Nephron progenitor cell (in vitro differentiated cells): Measurements from ENCODE around the gene HPCAL1.
"Not testable (repeated sequence)": the region's sequence is repeated elsewhere in the genome, so short reads cannot be mapped to it uniquely, and the experiment has no call there.

Experiments used
- DNase-seq: peaks from one replicate; pipeline ENCODE4 v3.0.0; 2021
- H3K27ac Mint-ChIP-seq: 2 replicates; pipeline ENCODE4 v1.8.0; 2021; ENCODE audit warnings: mild to moderate bottlenecking, moderate library complexity, mixed read lengths
- H3K27me3 Mint-ChIP-seq: 2 replicates; pipeline ENCODE4 v1.8.0; 2021; ENCODE audit warnings: mild to moderate bottlenecking, low read depth, mixed read lengths; ENCODE audit not compliant: poor library complexity
- H3K36me3 Mint-ChIP-seq: 2 replicates; pipeline ENCODE4 v1.8.0; 2021; ENCODE audit warnings: low read depth, mixed read lengths
- H3K4me1 Mint-ChIP-seq: 2 replicates; pipeline ENCODE4 v1.8.0; 2021; ENCODE audit warnings: mixed read lengths
- H3K4me3 Mint-ChIP-seq: 2 replicates; pipeline ENCODE4 v1.8.0; 2021; ENCODE audit warnings: mild to moderate bottlenecking, moderate library complexity, mixed read lengths
- H3K9me3 Mint-ChIP-seq: 2 replicates; pipeline ENCODE4 v1.8.0; 2021; ENCODE audit warnings: mild to moderate bottlenecking, moderate library complexity, mixed read lengths
- TF ChIP-seq, protein P1 (sequence below): fragments of 200-600 bp; sonication (generic); IDR thresholded peaks from 2 replicates; pipeline ENCODE4 v1.5.0; 2021; ENCODE audit warnings: antibody characterized with exemption

HPCAL1 gene

DNA sequence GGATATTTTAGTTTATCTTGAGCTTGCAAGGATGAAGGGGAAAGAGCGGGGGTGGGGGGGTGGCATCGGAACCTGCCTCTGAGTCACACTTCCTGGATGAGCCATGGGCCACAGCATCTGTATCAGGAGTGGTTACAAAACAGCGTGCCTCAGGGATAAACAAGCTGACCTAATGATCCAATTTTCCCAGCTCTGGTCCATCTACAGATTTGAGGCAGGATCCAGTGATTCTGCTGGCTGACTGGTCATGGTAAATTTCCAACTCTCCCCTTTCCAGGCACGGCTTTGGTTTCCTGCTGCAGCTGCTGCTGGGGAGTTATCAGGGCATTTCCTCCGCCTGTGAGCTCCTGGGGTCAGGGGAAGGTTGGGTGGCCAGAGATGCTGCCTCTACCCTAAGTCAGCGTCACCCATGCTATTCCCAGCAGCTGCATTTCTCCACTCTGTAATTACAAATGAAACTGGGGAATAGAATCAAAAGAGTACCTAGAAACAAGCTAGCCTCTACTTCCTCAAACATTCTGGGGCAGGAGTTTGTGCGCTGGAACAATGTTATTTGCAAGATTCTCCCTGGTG lies 4.7 kb upstream of the HPCAL1 start:
- Mint-ChIP-seq H3K36me3 (peaks cover 10% of the 10 kb centered on the region), H3K27ac (no peak overlapping the region)
- DNase-seq, result no peak

DNA sequence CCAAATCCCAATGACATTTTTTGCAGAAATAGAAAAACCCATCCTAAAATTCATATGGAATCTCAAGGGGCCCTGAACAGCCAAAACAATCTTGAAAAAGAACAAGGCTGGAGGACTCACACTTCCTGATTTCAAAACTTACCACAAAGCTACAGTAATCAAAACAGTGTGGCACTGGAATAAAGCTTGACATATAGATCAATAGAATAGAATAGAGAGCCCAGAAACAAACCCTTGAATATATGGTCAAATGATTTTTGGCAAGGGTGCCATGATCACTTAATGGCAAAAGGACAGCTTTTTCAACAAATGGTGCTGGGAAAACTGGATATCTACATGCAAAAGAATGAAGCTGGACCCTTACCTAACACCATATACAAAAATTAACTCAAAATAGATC lies 3.9 kb upstream of the HPCAL1 start:
- not testable (repeated sequence) for H3K27ac Mint-ChIP-seq, H3K36me3 Mint-ChIP-seq, DNase-seq, H3K4me3 Mint-ChIP-seq
- Mint-ChIP-seq H3K27me3 (peaks cover 11% of the 10 kb centered on the region), H3K9me3 (peaks cover 31% of the 10 kb centered on the region), H3K4me1 (peaks cover 28% of the 10 kb centered on the region)

More for the DNA sequence above, 4.7 kb upstream of the HPCAL1 start:
- peaks cover 23% of the 10 kb centered on the region for H3K4me1 Mint-ChIP-seq
- TF ChIP-seq, protein P1, sequence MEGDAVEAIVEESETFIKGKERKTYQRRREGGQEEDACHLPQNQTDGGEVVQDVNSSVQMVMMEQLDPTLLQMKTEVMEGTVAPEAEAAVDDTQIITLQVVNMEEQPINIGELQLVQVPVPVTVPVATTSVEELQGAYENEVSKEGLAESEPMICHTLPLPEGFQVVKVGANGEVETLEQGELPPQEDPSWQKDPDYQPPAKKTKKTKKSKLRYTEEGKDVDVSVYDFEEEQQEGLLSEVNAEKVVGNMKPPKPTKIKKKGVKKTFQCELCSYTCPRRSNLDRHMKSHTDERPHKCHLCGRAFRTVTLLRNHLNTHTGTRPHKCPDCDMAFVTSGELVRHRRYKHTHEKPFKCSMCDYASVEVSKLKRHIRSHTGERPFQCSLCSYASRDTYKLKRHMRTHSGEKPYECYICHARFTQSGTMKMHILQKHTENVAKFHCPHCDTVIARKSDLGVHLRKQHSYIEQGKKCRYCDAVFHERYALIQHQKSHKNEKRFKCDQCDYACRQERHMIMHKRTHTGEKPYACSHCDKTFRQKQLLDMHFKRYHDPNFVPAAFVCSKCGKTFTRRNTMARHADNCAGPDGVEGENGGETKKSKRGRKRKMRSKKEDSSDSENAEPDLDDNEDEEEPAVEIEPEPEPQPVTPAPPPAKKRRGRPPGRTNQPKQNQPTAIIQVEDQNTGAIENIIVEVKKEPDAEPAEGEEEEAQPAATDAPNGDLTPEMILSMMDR, result no peak
- peaks cover 8% of the 10 kb centered on the region for H3K27me3 Mint-ChIP-seq
- H3K4me3 Mint-ChIP-seq, result no peak overlapping the region
- peaks cover 38% of the 10 kb centered on the region for H3K9me3 Mint-ChIP-seq

DNA sequence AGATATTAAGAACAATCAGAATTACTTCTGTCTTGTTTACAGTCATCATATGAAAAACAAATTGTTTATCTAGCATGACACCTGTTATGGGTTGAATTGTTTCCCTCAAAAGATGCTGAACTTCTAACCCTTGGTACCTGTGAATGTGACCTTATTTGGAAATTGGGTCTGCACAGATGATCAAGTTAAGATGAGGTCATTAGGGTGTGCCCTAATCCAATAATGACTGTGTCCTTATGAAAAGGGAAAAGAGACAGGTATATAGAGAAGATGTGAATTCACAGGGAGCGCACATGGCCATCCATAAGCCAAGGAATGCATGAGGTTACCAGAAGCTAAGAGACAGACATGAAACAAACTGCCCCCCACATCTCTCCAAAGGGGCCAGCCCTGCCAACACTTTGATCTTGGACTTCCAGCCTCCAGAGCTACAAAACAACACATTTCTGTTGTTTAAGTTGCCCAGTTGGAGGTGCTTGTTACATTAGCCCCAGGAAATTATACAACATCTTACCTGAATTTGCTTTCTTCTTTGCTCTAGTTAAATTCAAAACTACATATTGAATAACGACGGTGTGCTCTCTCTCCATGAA lies 2.3 kb upstream of the HPCAL1 start:
- Mint-ChIP-seq H3K27ac (no peak overlapping the region), H3K9me3 (peaks cover 16% of the 10 kb centered on the region), H3K4me1 (peaks cover 39% of the 10 kb centered on the region), H3K36me3 (peaks cover 6% of the 10 kb centered on the region), H3K4me3 (peak overlapping the region; percentile 59), H3K27me3 (peaks cover 24% of the 10 kb centered on the region)
- TF ChIP-seq, protein P1, result no peak
- no peak for DNase-seq

DNA sequence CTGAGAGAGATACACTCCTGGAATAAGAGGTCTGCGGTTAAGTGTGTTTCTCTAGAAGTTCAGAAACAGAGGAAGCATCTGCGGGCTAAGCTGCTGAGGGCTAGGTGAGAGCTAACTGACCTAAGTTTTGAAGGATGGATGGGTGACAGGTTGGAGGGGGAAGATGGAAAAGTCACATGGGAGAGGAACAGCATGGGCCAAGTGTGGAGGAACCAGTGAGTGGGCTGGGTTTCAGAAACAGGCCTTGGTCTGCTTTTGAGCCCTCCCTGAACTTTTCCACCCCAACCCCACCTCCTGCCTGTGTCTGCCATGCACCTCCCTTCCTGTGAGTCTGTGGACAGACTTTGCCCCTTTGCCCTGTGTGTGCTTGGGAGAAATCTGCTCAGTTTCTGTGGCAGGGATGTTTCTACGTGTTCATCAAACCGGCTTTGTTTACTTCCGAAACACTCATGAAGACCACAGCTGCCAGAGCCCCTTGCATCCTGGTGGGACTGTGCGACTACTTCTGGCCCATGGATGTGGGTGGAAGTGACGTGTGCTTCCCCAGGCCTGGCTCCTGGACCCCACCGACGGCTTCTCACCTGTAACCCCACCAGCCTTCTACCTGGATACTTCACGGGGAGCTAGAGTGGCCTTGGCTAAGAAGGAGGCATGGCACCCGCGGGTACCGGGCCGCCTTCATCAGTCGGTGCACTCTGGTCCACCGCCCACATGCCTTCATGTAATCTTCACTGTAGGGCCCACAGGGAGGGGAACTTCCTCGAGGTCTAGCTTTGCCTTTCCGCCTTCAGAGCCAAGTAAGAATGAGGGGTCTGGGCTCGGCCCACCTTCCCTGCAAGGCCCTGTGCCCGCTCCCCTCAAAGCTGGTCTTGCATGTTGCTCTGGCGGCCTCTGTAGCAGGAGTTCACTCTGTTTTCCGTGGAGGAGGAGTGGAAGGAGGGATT lies 1.4 kb upstream of the HPCAL1 start:
- Mint-ChIP-seq H3K4me1 (peaks cover 47% of the 10 kb centered on the region), H3K36me3 (peaks cover 6% of the 10 kb centered on the region), H3K9me3 (peaks cover 16% of the 10 kb centered on the region), H3K4me3 (peak overlapping the region; percentile 59), H3K27ac (no peak overlapping the region), H3K27me3 (peaks cover 32% of the 10 kb centered on the region)
- no peak for DNase-seq
- TF ChIP-seq, protein P1, result no peak

DNA sequence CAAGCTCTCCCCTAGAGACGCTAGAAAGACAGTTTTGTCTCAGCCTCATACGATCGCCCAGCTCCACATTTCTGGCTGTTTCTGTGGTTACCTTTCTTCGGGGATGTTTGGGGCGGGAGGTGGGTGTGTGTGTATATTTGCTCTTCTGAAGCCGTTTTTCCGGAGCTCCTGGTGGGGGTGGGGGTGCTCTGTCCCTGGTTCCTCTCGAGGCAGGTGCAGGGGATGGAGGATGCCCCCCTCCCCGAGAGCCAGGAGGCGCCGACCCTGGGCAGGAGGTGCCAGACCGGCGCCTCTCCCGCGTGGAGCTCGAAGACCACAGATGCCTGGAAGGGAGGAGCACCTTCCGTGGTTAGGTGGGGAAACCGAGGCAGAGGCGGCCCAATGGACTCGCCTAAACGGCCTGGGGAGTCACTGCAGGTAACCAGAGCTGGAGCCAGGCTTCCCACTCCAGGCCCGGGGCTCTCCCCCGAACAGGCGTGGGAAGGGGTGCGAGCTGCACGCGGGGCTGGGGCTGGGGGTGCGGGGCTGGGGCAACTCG lies 694 bp upstream of the HPCAL1 start:
- TF ChIP-seq, protein P1, result no peak
- peaks cover 16% of the 10 kb centered on the region for H3K9me3 Mint-ChIP-seq
- no peak for DNase-seq
- H3K27me3 Mint-ChIP-seq, result peaks cover 40% of the 10 kb centered on the region
- no peak overlapping the region for H3K27ac Mint-ChIP-seq
- H3K4me3 Mint-ChIP-seq, result peak overlapping the region; percentile 58
- H3K4me1 Mint-ChIP-seq, result peaks cover 48% of the 10 kb centered on the region
- H3K36me3 Mint-ChIP-seq, result peaks cover 6% of the 10 kb centered on the region

DNA sequence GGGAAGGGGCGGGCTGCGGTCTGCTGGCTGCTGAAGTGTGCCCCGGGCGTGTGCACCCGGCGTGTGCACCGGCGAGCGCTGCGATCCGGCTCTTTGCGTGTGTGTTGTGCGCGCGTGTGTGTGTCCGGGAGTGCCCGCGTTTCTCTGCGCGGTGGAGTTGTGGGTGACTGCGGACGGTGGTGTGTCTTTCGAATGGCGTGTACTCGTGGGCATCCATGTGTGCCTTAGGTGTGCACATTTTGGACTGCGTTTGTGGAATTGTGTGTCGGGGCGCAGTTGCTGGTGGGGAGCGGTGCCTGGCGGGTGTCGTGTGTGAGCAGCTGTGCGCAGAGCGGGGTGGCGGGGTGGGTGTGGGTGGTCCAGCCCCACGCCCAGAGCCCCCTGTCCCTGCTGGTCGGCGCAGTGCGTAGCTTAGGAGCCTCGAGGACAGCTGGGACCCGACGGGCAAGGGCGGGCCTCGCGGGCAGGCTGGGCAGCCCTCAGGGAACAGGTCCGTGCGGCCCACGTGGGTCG lies 533 bp downstream of the HPCAL1 start:
- TF ChIP-seq, protein P1, result no peak
- H3K27ac Mint-ChIP-seq, result no peak overlapping the region
- peaks cover 16% of the 10 kb centered on the region for H3K9me3 Mint-ChIP-seq
- peaks cover 40% of the 10 kb centered on the region for H3K4me1 Mint-ChIP-seq
- peaks cover 6% of the 10 kb centered on the region for H3K36me3 Mint-ChIP-seq
- H3K27me3 Mint-ChIP-seq, result peaks cover 50% of the 10 kb centered on the region
- no peak for DNase-seq
- H3K4me3 Mint-ChIP-seq, result peak overlapping the region; percentile 95
